ENCODE results near the gene ATP23.

ATP23 gene

DNA sequence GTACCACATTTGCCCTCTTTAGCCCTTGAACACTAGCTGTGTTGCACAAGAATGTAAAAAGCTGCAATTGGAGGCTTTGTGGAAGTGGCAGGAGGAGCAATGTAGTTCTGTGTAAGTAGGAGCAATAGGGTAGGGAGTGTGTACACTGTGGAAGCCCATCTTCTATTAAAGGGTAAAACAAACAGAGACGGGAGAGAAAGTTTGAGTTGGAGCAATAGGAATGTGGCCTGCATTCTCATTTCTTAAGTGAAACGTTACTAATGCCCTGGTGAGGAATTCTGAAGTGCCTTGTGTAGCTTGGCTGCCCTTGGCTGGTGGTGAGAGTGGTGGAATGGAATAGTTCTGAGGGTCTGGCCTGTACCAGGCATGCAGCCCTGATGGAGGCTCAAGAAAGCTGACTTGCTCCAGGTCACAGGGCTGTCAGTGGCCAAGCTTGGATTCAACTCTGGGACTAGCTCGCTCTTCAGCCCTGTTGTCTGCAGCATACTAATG lies 38.8 kb upstream of the ATP23 start:
- no peak for DNase-seq (ENCODE audit: extremely low spot score)
- TF ChIP-seq, protein P1, sequence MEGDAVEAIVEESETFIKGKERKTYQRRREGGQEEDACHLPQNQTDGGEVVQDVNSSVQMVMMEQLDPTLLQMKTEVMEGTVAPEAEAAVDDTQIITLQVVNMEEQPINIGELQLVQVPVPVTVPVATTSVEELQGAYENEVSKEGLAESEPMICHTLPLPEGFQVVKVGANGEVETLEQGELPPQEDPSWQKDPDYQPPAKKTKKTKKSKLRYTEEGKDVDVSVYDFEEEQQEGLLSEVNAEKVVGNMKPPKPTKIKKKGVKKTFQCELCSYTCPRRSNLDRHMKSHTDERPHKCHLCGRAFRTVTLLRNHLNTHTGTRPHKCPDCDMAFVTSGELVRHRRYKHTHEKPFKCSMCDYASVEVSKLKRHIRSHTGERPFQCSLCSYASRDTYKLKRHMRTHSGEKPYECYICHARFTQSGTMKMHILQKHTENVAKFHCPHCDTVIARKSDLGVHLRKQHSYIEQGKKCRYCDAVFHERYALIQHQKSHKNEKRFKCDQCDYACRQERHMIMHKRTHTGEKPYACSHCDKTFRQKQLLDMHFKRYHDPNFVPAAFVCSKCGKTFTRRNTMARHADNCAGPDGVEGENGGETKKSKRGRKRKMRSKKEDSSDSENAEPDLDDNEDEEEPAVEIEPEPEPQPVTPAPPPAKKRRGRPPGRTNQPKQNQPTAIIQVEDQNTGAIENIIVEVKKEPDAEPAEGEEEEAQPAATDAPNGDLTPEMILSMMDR (IDR thresholded peaks at IDR 0.05; ENCODE audit: control extremely low read depth, extremely low read depth, low read depth, missing control alignments): no peak
- ChIA-PET POLR2A (no interaction called here), CTCF (interaction anchor here (1.1 to 16.8 kb wide), 10 partner anchors 8 to 146 kb away, joined by 4 to 279 read pairs (median 20); partner anchors contain the start of genes CTDSP2 and TSFM)

DNA sequence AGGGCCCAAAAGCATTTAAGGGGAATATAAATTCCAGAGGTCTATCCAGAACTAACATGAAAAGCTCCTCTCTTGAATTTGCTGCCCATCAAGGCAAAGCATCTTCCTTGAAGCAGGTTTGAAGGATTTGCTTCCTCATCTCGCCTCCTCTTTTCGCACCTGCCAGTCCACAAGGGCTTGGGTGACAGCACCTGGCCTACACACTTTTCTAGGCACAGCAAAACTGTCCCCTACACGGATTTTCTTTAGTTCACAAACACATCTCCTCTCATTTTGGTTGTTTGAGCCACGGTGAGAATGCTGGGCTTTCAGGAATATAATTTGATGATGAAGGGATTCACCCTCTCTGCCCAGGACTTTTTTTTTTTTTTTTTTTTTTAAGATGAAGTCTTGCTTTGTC lies 36.9 kb upstream of the ATP23 start:
- ChIA-PET CTCF (interaction anchor here (0.8 to 16.8 kb wide), 28 partner anchors 10 to 321 kb away, joined by 3 to 279 read pairs (median 5); partner anchors contain the start of genes AVIL, CTDSP2, CYP27B1 and TSFM), POLR2A (no interaction called here)
- TF ChIP-seq, protein P1 (IDR thresholded peaks at IDR 0.05; ENCODE audit: control extremely low read depth, extremely low read depth, low read depth, missing control alignments): no peak
- no peak for DNase-seq (ENCODE audit: extremely low spot score)

DNA sequence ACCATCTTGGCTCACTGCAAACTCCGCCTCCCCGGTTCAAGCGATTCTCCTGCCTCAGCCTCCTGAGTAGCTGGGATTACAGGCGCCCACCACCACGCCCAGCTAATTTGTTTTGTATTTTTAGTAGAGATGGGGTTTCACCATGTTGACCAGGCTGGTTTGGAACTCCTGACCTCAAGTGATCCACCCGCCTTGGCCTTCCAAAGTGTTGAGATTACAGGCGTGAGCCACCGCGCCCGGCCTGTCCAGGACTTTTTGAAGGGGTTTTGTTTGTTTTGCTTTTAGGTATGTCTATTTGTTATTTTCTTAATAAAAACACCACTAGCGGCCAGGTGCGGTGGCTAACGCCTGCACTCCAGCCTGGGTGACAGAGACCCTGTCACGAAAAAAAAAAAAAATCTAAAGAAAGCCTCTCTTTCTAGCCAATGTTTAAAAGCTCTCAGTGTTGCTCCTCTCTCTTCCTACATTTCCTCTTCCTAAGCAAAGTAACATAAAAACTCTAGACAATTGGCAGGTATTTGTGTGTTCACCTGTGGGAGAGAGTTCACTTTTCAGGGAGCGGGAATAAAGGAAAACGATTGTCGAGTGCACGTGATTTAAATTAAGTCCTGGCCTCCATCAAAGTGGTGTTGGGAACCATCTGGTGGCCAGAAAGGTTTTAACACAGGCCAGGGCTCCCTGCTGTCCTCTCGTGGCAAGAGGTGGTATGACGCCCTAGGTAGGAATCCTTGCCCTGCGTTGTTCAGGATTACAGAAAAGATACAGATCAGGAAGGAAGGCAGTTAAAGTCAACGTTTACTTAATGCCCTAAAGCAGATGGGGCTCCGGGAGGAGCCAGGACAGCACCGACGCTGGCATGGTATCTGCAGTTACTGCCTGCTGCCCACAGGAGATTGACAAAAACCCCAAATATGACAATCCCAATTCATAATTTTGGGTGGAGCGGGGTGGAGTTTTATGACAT lies 36.2 kb upstream of the ATP23 start:
- TF ChIP-seq, protein P1 (IDR thresholded peaks at IDR 0.05; ENCODE audit: control extremely low read depth, extremely low read depth, low read depth, missing control alignments): peak; percentile 100
- DNase-seq (ENCODE audit: extremely low spot score): peak; percentile 81
- POLR2A ChIA-PET: no interaction called here
- CTCF ChIA-PET: interaction anchor here (0.6 to 16.8 kb wide), 37 partner anchors 10 to 322 kb away, joined by 3 to 279 read pairs (median 5); partner anchors contain the start of genes AVIL, CTDSP2, CYP27B1 and MARCHF9

DNA sequence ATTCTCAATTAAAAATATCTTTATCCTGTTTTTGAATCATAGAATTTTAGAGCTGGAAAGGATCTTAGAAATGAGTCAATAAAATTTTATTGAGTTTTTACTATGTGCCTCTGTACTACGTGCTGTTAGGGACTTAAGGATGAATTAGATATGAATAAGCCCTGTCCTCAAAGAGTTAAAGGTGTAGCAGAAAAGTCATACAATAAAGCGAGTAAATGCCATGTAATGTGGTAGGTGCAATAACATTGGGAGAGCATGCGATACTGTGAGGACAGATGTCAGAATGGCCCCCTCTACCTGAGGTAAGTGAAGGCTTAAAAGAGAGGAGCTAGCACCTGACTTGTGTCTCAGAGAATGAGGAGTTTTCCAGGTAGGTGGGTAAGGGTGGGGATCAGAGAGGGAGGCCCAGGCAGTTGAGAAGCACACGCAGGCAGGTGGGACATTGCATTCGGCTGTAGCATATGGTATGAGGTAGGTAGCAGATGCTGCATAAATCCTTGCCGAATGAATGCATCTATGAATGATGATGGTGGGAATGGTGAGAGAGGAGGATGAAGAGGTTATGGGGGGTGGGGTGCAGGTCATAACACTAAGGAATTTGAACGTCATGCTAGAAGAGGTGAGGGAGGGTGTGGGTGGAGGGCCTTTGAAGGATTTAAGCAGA lies 35.4 kb upstream of the ATP23 start:
- TF ChIP-seq, protein P1 (IDR thresholded peaks at IDR 0.05; ENCODE audit: control extremely low read depth, extremely low read depth, low read depth, missing control alignments): no peak
- no peak for DNase-seq (ENCODE audit: extremely low spot score)
- POLR2A ChIA-PET: no interaction called here
- CTCF ChIA-PET: interaction anchor here (0.6 to 16.8 kb wide), 25 partner anchors 9 to 322 kb away, joined by 3 to 279 read pairs (median 5); partner anchors contain the start of genes AVIL, CTDSP2, CYP27B1 and TSFM

DNA sequence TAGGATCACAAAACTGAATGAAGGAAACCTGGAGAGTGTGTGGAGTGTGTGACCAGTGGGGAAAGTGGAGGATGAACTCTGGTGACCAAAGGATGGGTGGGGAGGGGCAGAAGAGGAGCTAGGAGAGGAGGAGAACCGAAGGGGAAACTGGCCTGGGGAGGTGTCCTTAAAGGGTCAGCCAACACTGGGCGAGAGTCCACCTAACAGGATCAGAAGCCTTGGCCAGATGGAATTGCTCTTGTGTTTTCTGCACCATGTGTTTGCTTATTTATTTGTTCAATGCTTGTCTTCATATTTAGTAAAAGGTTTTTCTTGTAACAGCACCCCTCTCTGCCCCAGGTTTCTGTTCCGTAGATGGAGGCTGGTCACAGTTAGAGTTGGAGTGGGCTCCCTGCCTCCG lies 34.5 kb upstream of the ATP23 start:
- POLR2A ChIA-PET: no interaction called here
- DNase-seq (ENCODE audit: extremely low spot score): no peak
- TF ChIP-seq, protein P1 (IDR thresholded peaks at IDR 0.05; ENCODE audit: control extremely low read depth, extremely low read depth, low read depth, missing control alignments): no peak
- CTCF ChIA-PET: interaction anchor here (1.0 to 16.8 kb wide), 6 partner anchors 12 to 324 kb away, joined by 3 to 279 read pairs (median 6); no protein-coding TSS in a partner anchor

DNA sequence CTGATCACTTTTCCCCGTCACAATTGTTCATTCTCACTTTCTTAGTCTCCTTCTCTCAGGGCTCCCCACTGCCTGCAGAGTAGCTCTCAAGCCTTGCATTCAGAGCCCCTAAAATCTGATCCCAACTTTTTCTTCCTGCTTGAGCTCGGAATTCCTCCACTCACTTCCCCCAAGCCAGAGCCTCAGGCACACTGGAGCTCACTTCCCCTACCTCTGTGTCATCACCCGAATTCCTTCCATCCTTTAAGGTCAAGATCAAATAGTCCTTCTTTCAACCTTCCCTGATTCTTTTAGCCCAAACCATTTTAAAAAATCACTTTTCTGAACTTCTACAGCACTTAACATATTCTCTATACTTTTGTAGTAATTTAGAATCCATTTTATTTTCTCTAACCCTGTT lies 34.1 kb upstream of the ATP23 start:
- ChIA-PET POLR2A (no interaction called here), CTCF (interaction anchor here (1.0 to 16.8 kb wide), 6 partner anchors 12 to 325 kb away, joined by 3 to 279 read pairs (median 6); no protein-coding TSS in a partner anchor)
- DNase-seq (ENCODE audit: extremely low spot score): no peak
- TF ChIP-seq, protein P1 (IDR thresholded peaks at IDR 0.05; ENCODE audit: control extremely low read depth, extremely low read depth, low read depth, missing control alignments): no peak

All from GM10248 (cell line).